ENCODE results near the gene DNER. TPM values are rescaled to one million over a fixed set of nuclear protein-coding genes. Genes with fewer than 3 reads are reported as not detected.

Gene DNER
- total RNA-seq, 2 donors from 2014 or later = 2.6 to 6.0 TPM

- H3K27ac ChIP-seq = no peak overlapping the region
- no peaks in the 10 kb centered on the region for H3K4me1 ChIP-seq (replicated peaks)
- intact Hi-C loops (cut with DNase I) = no loop called here
- H3K27me3 ChIP-seq (replicated peaks; ENCODE audit: insufficient read depth) = no peaks in the 10 kb centered on the region
- H3K4me3 ChIP-seq = no peak overlapping the region
- no peaks in the 10 kb centered on the region for H3K36me3 ChIP-seq
- TF ChIP-seq POLR2AphosphoS5 (IDR thresholded peaks at IDR 0.05) = no peak
- no peak for TF ChIP-seq POLR2A (IDR thresholded peaks at IDR 0.05)
- TF ChIP-seq CTCF (IDR thresholded peaks at IDR 0.05) = no peak
- DNase-seq (ENCODE audit: low spot score) = no peak
- H3K9me3 ChIP-seq = no peaks in the 10 kb centered on the region
- WGBS = 94% methylated on average over 2 of the region's 2 CpGs
These were observed 213.1 kb downstream of the DNER start for GRCh38 chr2:229501051-229501794.

DNA sequence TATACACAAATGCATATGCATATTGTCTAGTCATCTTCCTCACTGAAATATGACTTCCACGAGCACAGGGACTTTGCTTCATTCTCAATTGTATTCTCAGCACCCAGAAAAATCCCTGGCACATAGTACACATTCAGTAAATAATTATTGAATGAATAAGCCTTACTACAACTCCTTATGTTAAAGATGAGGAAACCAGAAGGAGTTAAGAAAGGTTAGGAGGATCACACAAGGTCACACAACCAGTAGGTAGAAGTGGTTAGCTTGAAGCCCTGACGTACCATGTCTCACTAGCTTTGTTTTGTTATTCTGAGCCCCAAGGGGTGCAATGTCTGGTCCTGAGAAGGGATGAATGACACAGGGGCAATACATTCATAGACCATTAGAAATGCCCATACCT, 222.3 kb downstream of the DNER start:
- Histone ChIP-seq H3K4me3 (no peak overlapping the region), H3K9me3 (no peaks in the 10 kb centered on the region), H3K4me1 (replicated peaks) (no peaks in the 10 kb centered on the region), H3K27me3 (replicated peaks; ENCODE audit: insufficient read depth) (no peaks in the 10 kb centered on the region), H3K36me3 (no peaks in the 10 kb centered on the region), H3K27ac (no peak overlapping the region)
- WGBS = 91% methylated on average over 2 of the region's 2 CpGs
- DNase-seq (ENCODE audit: low spot score) = no peak
- TF ChIP-seq CTCF (IDR thresholded peaks at IDR 0.05) = no peak
- TF ChIP-seq POLR2A (IDR thresholded peaks at IDR 0.05) = no peak
- no peak for TF ChIP-seq POLR2AphosphoS5 (IDR thresholded peaks at IDR 0.05)
- intact Hi-C loops (cut with DNase I) = no loop called here

- no peaks in the 10 kb centered on the region for H3K27me3 ChIP-seq (replicated peaks; ENCODE audit: insufficient read depth)
- TF ChIP-seq POLR2A (IDR thresholded peaks at IDR 0.05) = no peak
- no peak for TF ChIP-seq CTCF (IDR thresholded peaks at IDR 0.05)
- no peak for TF ChIP-seq POLR2AphosphoS5 (IDR thresholded peaks at IDR 0.05)
- H3K9me3 ChIP-seq = no peaks in the 10 kb centered on the region
- DNase-seq (ENCODE audit: low spot score) = no peak
- no peaks in the 10 kb centered on the region for H3K4me1 ChIP-seq (replicated peaks)
- H3K36me3 ChIP-seq = no peaks in the 10 kb centered on the region
- no peak overlapping the region for H3K4me3 ChIP-seq
- 93% methylated on average over 1 of the region's 1 CpG for WGBS
- no peak overlapping the region for H3K27ac ChIP-seq
- intact Hi-C loops (cut with DNase I) = no loop called here
These were observed 224.2 kb downstream of the DNER start for GRCh38 chr2:229490167-229490566.

DNA sequence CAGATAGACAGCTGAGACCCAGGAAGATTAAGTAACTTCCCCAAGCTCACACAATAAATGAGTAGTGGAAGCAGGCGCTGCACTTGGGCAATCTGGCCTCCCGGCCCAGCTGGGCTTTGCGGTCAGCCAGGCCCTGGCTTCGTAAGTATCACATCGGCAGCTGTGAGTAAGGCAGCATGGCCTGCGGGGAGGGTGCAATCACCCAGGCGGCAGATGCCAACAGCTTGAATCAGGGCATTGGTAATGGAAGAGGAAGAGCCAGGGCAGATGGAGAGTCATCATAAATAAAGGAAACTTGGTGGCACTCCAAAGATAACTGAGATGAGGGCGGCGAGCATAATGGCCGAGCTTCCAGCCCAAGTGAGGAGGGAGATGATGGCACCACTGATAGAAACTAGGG, 225.3 kb downstream of the DNER start:
- 93% methylated on average over 10 of the region's 10 CpGs for WGBS
- Histone ChIP-seq H3K4me3 (no peak overlapping the region), H3K27ac (no peak overlapping the region), H3K4me1 (replicated peaks) (no peaks in the 10 kb centered on the region), H3K27me3 (replicated peaks; ENCODE audit: insufficient read depth) (no peaks in the 10 kb centered on the region), H3K36me3 (no peaks in the 10 kb centered on the region), H3K9me3 (no peaks in the 10 kb centered on the region)
- intact Hi-C loops (cut with DNase I) = no loop called here
- TF ChIP-seq POLR2A (IDR thresholded peaks at IDR 0.05) (no peak), POLR2AphosphoS5 (IDR thresholded peaks at IDR 0.05) (no peak), CTCF (IDR thresholded peaks at IDR 0.05) (no peak)
- DNase-seq (ENCODE audit: low spot score) = no peak

DNA sequence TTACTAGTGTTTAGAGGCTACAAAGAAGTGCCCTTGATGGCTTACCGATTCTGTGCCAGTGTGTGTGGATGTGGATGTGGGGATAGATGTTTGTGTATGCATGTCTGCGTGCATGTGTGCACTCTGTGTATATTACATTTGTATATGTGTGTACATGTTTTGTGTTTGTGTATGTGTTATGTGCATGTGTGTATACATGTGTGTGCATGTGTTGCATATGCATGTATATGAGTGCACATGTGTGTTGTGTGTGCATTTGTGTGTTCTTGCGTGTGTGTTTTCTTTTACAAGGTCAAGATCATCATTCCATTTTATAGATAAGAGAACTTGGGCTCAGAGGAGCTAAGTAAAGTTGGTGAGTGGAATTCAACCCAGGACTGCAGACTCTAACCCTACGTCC, 226.1 kb downstream of the DNER start:
- DNase-seq (ENCODE audit: low spot score) = no peak
- Histone ChIP-seq H3K4me1 (replicated peaks) (no peaks in the 10 kb centered on the region), H3K4me3 (no peak overlapping the region), H3K36me3 (no peaks in the 10 kb centered on the region), H3K27ac (no peak overlapping the region), H3K27me3 (replicated peaks; ENCODE audit: insufficient read depth) (no peaks in the 10 kb centered on the region), H3K9me3 (no peaks in the 10 kb centered on the region)
- intact Hi-C loops (cut with DNase I) = no loop called here
- WGBS = 87% methylated on average over 4 of the region's 4 CpGs
- TF ChIP-seq CTCF (IDR thresholded peaks at IDR 0.05) (no peak), POLR2AphosphoS5 (IDR thresholded peaks at IDR 0.05) (no peak), POLR2A (IDR thresholded peaks at IDR 0.05) (no peak)
